H1 (cell line): ENCODE results near the gene MRPL11.
"Not testable (repeated sequence)": the region's sequence is repeated elsewhere in the genome, so short reads cannot be mapped to it uniquely, and the experiment has no call there.

Experiments
- CHD2 ChIP-seq: IDR thresholded peaks from 2 replicates; pipeline ENCODE4 v1.6.1; 2012; ENCODE audit warnings: low read length, improper control_type of control experiment
- EZH2 ChIP-seq: fragments of 200-600 bp; sonication (generic); IDR thresholded peaks from 2 replicates; pipeline ENCODE4 v1.7.1; 2012; ENCODE audit warnings: low read depth, mild to moderate bottlenecking, moderate library complexity, low read length, inconsistent platforms; ENCODE audit not compliant: severe bottlenecking
- HDAC6 ChIP-seq: IDR thresholded peaks from one replicate; pipeline ENCODE4 v1.7.1; 2012; ENCODE audit warnings: low read depth, mild to moderate bottlenecking, inconsistent platforms, low read length, moderate library complexity
- MAX ChIP-seq: IDR thresholded peaks from 2 replicates; pipeline ENCODE4 v1.6.1; 2012; ENCODE audit warnings: inconsistent platforms
- NRF1 ChIP-seq: IDR thresholded peaks from 2 replicates; pipeline ENCODE4 v1.6.1; 2011; ENCODE audit warnings: mild to moderate bottlenecking, low read depth, low read length, improper control_type of control experiment
- POLR2A ChIP-seq, 2 experiments: IDR thresholded peaks; 1 replicate in 1 of 2; 2 replicates in 1 of 2; pipeline ENCODE4 v1.6.1; 2011; ENCODE audit warnings: low read depth in 2 of 2, low read length in 2 of 2, mild to moderate bottlenecking in 2 of 2; ENCODE audit errors: control extremely low read depth in 1 of 2
- RFX5 ChIP-seq: IDR thresholded peaks from 2 replicates; pipeline ENCODE4 v1.6.1; 2011; ENCODE audit warnings: low read depth, low read length, improper control_type of control experiment, borderline replicate concordance
- TEAD4 ChIP-seq: IDR thresholded peaks from 2 replicates; pipeline ENCODE4 v1.6.1; 2012; ENCODE audit warnings: low read depth, low read length, inconsistent platforms, mixed read lengths
- YY1 ChIP-seq: IDR thresholded peaks from 2 replicates; pipeline ENCODE4 v1.6.1; 2011; ENCODE audit warnings: low read depth, mild to moderate bottlenecking, low read length
- TF ChIP-seq, protein P1 (sequence below), 3 experiments: IDR thresholded peaks; 1 replicate in 2 of 3; 2 replicates in 1 of 3; pipeline versions ENCODE4 v1.5.1 to v1.6.1; 2011; ENCODE audit warnings: low read length in 3 of 3, mild to moderate bottlenecking in 3 of 3, inconsistent platforms in 2 of 3, low read depth in 1 of 3, moderate library complexity in 1 of 3; ENCODE audit not compliant: insufficient read depth in 1 of 3; ENCODE audit errors: control extremely low read depth in 1 of 3

DNA sequence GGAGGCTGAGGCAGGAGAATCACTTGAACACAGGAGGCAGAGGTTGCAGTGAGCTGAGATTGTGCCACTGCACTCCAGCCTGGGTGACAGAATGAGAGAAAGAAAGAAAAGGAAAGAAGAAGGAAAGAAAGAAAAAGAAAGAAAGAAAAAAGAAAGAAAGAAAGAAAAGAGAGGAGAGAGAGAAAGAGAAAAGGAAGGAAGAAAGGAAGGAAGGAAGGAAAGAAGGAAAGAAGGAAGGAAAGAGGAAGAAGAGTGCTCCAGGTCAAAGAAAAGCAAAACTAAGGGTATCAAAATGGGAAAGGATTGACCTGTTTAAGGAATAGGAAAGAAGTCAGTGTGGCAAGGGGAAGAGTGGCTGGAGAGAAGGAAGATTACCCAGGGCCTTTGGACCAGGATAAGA, 7.4 kb downstream of the MRPL11 start:
- not testable (repeated sequence) for TF ChIP-seq CHD2; NRF1; HDAC6; EZH2; MAX; POLR2A (IDR thresholded peaks at IDR 0.05; ENCODE audit: control extremely low read depth in 1 of 2, low read depth in 2 of 2, low read length in 2 of 2); RFX5; TEAD4; YY1
- TF ChIP-seq, protein P1, sequence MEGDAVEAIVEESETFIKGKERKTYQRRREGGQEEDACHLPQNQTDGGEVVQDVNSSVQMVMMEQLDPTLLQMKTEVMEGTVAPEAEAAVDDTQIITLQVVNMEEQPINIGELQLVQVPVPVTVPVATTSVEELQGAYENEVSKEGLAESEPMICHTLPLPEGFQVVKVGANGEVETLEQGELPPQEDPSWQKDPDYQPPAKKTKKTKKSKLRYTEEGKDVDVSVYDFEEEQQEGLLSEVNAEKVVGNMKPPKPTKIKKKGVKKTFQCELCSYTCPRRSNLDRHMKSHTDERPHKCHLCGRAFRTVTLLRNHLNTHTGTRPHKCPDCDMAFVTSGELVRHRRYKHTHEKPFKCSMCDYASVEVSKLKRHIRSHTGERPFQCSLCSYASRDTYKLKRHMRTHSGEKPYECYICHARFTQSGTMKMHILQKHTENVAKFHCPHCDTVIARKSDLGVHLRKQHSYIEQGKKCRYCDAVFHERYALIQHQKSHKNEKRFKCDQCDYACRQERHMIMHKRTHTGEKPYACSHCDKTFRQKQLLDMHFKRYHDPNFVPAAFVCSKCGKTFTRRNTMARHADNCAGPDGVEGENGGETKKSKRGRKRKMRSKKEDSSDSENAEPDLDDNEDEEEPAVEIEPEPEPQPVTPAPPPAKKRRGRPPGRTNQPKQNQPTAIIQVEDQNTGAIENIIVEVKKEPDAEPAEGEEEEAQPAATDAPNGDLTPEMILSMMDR (IDR thresholded peaks at IDR 0.05; ENCODE audit: control extremely low read depth in 1 of 3, insufficient read depth in 1 of 3, low read depth in 1 of 3, low read length in 3 of 3), result not testable (repeated sequence)
